Measurements from ENCODE around the gene TBCD.
"Not testable (repeated sequence)": the region's sequence is repeated elsewhere in the genome, so short reads cannot be mapped to it uniquely, and the experiment has no call there.

Gene TBCD

GRCh38 chr17:82983510-82984248 is 231.8 kb downstream of the TBCD start:
- Mint-ChIP-seq H3K4me3 (no peak overlapping the region), H3K36me3 (peaks cover 2% of the 10 kb centered on the region), H3K27me3 (no peaks in the 10 kb centered on the region), H3K9me3 (no peaks in the 10 kb centered on the region), H3K27ac (peak overlapping the region; percentile 67), H3K4me1 (peaks cover 57% of the 10 kb centered on the region)

DNA sequence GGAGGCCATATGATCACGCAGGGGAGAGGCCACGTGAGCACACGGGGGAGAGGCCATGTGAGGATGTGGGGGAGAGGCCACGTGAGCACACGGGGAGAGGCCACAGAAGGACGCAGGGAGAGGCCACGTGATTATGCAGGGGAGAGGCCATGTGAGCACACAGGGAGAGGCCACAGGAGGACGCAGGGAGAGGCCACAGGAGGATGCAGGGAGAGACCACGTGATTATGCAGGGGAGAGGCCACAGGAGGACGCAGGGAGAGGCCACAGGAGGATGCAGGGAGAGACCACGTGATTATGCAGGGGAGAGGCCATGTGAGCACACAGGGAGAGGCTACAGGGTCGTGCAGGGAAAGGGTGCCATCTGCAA is 232.4 kb downstream of the TBCD start:
- H3K27ac Mint-ChIP-seq, H3K4me3 Mint-ChIP-seq, H3K36me3 Mint-ChIP-seq, H3K27me3 Mint-ChIP-seq, H3K9me3 Mint-ChIP-seq: not testable (repeated sequence)
- peaks cover 52% of the 10 kb centered on the region for H3K4me1 Mint-ChIP-seq

DNA sequence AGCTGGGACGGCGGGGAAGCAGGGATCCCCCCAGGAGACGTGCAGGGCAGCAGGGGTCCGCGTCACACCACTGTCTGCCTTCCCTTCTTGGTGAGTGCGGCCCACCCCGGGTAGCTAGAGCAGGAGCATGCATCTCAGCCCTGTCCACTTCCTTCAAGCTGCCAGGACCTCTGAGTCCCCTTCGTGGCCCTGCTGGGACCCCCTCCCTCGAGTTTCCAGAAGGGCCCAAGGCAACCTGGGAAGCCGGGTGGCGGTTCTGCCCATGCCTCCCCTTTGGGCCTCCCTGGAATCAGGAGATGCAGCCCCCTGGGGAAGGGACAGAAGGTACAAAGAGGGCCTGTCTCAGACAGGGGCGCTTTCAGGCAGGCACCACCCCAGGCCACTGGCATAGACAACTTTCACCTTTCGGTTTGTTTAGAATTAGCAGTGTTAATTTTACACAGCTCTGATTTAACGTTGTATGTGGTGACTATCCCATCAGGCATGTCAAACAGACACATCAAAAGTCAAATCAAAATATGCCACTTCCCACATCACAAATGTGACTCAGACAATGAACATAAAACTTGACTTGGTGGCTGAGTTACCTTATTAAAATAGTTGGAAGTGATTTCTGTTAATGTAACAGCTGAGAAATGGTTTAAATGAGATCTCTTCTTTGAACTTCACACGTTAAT is 233.0 kb downstream of the TBCD start:
- Mint-ChIP-seq H3K27me3 (no peaks in the 10 kb centered on the region), H3K36me3 (peaks cover 2% of the 10 kb centered on the region), H3K4me1 (peaks cover 46% of the 10 kb centered on the region), H3K9me3 (no peaks in the 10 kb centered on the region), H3K4me3 (peak overlapping the region; percentile 71), H3K27ac (peak overlapping the region; percentile 46)

GRCh38 chr17:82985428-82985805 is 233.6 kb downstream of the TBCD start:
- no peaks in the 10 kb centered on the region for H3K27me3 Mint-ChIP-seq
- peaks cover 4% of the 10 kb centered on the region for H3K36me3 Mint-ChIP-seq
- peak overlapping the region; percentile 46 for H3K27ac Mint-ChIP-seq
- H3K9me3 Mint-ChIP-seq: no peaks in the 10 kb centered on the region
- peak overlapping the region; percentile 71 for H3K4me3 Mint-ChIP-seq
- peaks cover 46% of the 10 kb centered on the region for H3K4me1 Mint-ChIP-seq

DNA sequence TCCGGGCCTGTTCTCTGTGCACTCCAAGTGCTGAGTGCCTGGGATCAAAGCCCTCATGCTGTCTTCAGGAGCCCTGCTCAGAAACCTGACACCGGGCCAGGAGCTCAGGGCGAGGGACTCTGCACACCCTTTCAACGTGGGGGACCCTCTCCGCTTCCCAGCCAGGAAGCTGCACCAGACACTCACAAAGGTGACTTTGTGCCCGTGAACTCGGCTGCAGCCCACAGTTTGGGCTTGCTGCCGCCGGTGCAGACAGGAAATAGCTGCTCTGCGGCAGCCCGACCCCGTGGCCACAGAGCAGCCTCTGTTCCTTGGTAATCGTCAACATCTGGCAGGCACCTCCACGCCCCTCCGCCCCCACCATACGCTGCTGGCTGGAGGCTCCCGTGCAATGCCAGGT is 234.1 kb downstream of the TBCD start:
- Mint-ChIP-seq H3K36me3 (peaks cover 7% of the 10 kb centered on the region), H3K27me3 (no peaks in the 10 kb centered on the region), H3K4me1 (peaks cover 46% of the 10 kb centered on the region), H3K9me3 (no peaks in the 10 kb centered on the region), H3K27ac (peak overlapping the region; percentile 70), H3K4me3 (peak overlapping the region; percentile 71)

DNA sequence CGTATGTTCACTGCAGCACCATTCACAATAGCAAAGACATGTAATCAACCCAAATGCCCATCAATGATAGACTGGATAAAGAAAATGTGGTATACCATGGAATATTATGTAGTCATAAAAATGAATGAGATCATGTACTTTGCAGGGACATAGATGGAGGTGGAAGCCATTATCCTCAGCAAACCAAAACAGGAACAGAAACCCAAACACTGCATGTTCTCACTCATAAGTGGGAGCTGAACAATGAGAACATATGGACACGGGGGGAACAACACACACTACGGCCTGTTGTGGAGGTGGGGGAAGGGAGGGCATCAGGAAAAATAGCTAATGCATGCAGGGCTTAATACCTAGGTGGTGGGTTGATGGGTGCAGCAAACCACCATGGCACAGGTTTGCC is 237.2 kb downstream of the TBCD start:
- Mint-ChIP-seq H3K36me3 (peaks cover 24% of the 10 kb centered on the region), H3K4me1 (peaks cover 41% of the 10 kb centered on the region)
- not testable (repeated sequence) for H3K27me3 Mint-ChIP-seq, H3K9me3 Mint-ChIP-seq, H3K4me3 Mint-ChIP-seq, H3K27ac Mint-ChIP-seq

DNA sequence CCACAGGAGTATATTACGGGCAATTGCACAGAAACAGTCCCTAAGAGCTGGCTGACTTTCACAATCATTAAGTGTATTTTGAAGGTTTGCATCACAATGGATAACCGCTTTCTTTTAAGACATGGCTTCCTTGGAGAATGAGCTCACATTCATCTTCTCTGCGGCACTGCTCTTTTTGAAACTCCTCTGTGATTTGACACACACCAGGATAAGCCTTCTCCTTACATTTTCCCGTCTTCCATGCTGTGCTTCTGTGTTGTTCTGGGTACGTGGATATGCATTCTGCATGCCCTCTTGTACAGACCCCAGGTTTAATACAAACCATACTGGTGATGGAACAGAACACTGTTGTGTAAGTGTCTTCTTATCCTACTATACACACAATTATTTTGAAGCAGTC is 238.0 kb downstream of the TBCD start:
- H3K4me3 Mint-ChIP-seq: no peak overlapping the region
- peaks cover 10% of the 10 kb centered on the region for H3K9me3 Mint-ChIP-seq
- H3K36me3 Mint-ChIP-seq: peaks cover 31% of the 10 kb centered on the region
- no peak overlapping the region for H3K27ac Mint-ChIP-seq
- no peaks in the 10 kb centered on the region for H3K27me3 Mint-ChIP-seq
- H3K4me1 Mint-ChIP-seq: peaks cover 36% of the 10 kb centered on the region

GRCh38 chr17:82993005-82993404 is 241.1 kb downstream of the TBCD start:
- Mint-ChIP-seq H3K9me3 (peaks cover 10% of the 10 kb centered on the region), H3K27ac (no peak overlapping the region), H3K27me3 (no peaks in the 10 kb centered on the region), H3K36me3 (peaks cover 36% of the 10 kb centered on the region), H3K4me1 (peaks cover 6% of the 10 kb centered on the region), H3K4me3 (no peak overlapping the region)

Data from activated naive CD4-positive, alpha-beta T cell treated with anti-CD3 and anti-CD28 coated beads, Interleukin-2, amount 50 U/mL, for 24 hours (primary cell).